Immature natural killer cell (primary cell): ENCODE measurements around the gene DTWD2. TPM values are rescaled to one million over a fixed set of nuclear protein-coding genes. Genes with fewer than 3 reads are reported as not detected.

Experiments used
- DNase-seq, 3 donors: peaks; one replicate each; pipeline ENCODE4 v3.0.0; 2022; ENCODE audit warnings: mixed read lengths in 1 of 3
- H3K27ac Mint-ChIP-seq, 6 donors: one replicate each; pipeline ENCODE4 v1.8.0; 2020; ENCODE audit warnings: mixed read lengths in 6 of 6, mild to moderate bottlenecking in 5 of 6, inconsistent platforms in 4 of 6, moderate library complexity in 3 of 6
- H3K27me3 Mint-ChIP-seq, 3 donors: one replicate each; pipeline ENCODE4 v1.8.0; 2020 to 2021; ENCODE audit warnings: low read depth in 3 of 3, mild to moderate bottlenecking in 3 of 3, mixed read lengths in 3 of 3, moderate library complexity in 3 of 3, inconsistent platforms in 1 of 3
- H3K36me3 Mint-ChIP-seq, 3 donors: one replicate each; pipeline ENCODE4 v1.8.0; 2020; ENCODE audit warnings: mixed read lengths in 3 of 3, inconsistent platforms in 2 of 3, mild to moderate bottlenecking in 2 of 3
- H3K4me1 Mint-ChIP-seq, 2 donors: one replicate each; pipeline ENCODE4 v1.8.0; 2020; ENCODE audit warnings: inconsistent platforms in 2 of 2, mild to moderate bottlenecking in 2 of 2, mixed read lengths in 2 of 2, moderate library complexity in 1 of 2
- H3K4me3 Mint-ChIP-seq, 5 donors: one replicate each; pipeline ENCODE4 v1.8.0; 2020; ENCODE audit warnings: mild to moderate bottlenecking in 5 of 5, mixed read lengths in 5 of 5, inconsistent platforms in 3 of 5, moderate library complexity in 3 of 5
- H3K9me3 Mint-ChIP-seq, 6 donors: one replicate each; pipeline ENCODE4 v1.8.0; 2020; ENCODE audit warnings: mild to moderate bottlenecking in 6 of 6, mixed read lengths in 6 of 6, inconsistent platforms in 4 of 6, moderate library complexity in 3 of 6
- polyA plus RNA-seq, 3 donors: library from polyadenylated mRNA; unstranded; fragments of 300-500 nt; fragmentation: Illumina TruSeq; gene quantifications; one replicate each; pipeline ENCODE4 v1.2.3, GENCODE V29; 2021

DTWD2 gene, protein sequence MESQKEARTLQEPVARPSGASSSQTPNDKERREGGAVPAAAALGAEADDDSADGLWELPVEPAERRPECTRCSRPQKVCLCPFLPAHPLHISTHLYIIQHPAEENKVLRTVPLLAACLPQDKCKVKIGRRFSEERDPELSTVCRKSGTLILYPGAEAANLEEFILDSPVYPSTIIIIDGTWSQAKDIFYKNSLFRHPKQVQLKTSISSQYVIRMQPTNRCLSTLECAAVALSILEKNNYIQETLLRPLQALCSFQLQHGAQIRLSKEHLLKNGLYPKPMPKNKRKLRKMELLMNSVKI
- polyA plus RNA-seq: 1 to 10 TPM; 2.0 to 4.2 (median 2.9) TPM

DNA sequence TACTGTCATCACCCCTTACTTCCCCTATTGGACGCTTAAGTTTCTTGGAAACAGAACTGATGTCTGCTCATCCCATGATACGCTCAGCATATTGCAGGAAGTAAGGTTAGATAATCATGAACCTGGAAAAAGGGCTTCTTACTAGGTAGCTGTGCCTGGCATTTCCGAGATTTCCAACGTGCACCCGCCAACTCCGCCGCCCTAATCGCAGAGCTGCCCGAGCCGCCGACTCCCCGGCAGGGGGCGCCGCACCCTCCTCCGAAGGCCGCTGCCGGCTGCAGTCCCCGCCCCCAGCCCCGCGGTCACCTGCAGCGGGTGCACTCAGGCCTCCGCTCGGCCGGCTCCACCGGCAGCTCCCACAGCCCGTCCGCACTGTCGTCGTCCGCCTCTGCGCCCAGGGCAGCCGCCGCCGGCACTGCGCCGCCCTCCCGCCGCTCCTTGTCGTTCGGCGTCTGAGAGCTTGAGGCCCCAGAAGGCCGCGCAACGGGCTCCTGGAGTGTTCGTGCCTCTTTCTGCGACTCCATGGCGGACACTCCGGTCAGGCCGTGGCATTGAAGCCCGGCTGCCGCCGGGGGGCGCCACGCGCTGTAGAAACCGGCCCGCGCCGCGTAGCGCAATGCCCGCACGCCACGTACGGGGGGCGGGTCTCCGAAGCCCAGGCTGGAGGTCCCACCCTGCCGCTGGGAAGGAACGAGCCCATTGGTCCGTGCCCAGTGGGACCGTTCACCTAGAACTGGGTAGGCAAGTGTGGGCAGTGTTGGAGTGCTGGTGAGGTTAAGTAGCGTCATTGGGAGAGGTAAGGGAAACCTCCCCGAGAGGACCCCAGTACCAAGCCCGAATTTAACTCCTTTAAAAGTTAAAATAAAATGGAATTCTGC, at the start of gene DTWD2:
Gene DTWD2 (minus strand): TSS at position 560 of the 878 bp plus-strand sequence. CDS start 36 bp downstream, at position 524.
- no peaks in the 10 kb centered on the region for H3K9me3 Mint-ChIP-seq
- H3K27ac Mint-ChIP-seq: peak within 1 kb of the TSS; percentile 49 to 87 (median 67)
- peak within 1 kb of the TSS; percentile 81 to 87 (median 82) for H3K4me3 Mint-ChIP-seq
- H3K4me1 Mint-ChIP-seq: peaks cover 15 to 23% of the 10 kb centered on the region in 2 donors
- peaks cover 0 to 2% (median 0%) of the 10 kb centered on the region in 3 donors for H3K27me3 Mint-ChIP-seq
- no peaks in the 10 kb centered on the region for H3K36me3 Mint-ChIP-seq
- DNase-seq: peak; percentile 95 to 97 (median 95)

DNA sequence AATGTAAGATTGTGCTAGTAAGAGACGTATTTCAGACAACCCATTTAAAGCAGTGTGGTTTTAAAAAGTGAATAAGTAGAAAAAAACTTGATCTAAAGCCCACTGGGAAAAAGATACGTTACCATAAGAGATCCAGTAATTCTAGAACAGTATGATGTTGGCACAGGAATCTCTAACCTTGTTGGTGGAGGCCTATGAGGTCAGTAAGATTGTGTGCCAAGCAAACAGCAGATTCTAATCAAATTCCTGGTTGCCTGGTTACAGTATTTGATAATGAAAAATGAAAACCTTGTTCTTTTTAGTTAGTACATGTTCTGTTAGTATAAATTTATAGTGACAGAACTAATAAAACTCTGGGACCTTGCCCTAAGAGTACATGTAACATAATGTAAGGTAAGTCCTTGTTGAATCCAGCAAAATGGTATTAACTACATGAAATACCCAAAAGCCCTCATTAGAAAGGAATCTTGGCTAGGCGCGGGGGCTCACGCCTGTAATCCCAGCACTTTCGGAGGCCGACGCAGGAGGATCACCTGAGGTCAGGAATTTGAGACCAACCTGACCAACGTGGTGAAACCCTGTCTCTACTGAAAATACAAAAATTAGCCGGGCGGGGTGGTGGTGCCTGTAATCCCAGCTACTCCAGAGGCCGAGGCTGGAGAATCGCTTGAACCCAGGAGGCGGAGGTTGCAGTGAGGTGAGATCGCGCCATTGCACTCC, 49.3 kb upstream of the DTWD2 start:
- H3K4me1 Mint-ChIP-seq: no peaks in the 10 kb centered on the region
- no peak for DNase-seq
- no peak overlapping the region for H3K4me3 Mint-ChIP-seq
- H3K27me3 Mint-ChIP-seq: peaks cover 0 to 3% (median 0%) of the 10 kb centered on the region in 3 donors
- no peaks in the 10 kb centered on the region for H3K36me3 Mint-ChIP-seq
- no peaks in the 10 kb centered on the region for H3K9me3 Mint-ChIP-seq
- H3K27ac Mint-ChIP-seq: no peak overlapping the region

DNA sequence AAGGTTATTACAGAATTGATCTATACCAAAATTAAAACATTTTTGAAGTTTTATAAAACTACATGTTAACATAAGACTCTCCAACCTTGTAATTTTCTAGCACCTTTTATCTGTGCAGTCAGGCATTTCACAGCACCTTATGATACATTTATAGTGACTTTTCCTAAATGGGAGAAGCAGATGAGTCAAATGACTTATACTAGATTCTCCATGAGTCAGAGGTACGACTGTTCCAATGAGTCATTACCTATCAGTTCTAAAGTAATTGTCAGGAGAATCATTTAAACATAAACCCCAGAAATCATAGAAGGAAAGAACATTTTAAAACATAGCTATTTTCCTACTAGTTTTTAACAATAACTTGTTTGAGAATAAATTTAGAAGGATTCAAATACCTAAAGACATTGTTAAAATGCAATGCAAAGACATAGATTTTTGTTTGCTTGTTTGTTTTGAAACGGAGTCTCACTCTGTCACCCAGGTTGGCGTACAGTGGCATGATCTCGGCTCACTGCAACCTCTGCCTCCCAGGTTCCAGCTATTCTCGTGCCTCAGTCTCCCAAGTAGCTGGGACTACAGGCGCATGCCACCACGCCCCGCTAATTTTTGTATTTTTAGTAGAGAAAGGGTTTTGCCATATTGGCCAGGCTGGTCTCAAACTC, 47.9 kb upstream of the DTWD2 start:
- Mint-ChIP-seq H3K4me3 (no peak overlapping the region), H3K36me3 (no peaks in the 10 kb centered on the region), H3K9me3 (no peaks in the 10 kb centered on the region), H3K27me3 (peaks cover 0 to 3% (median 0%) of the 10 kb centered on the region in 3 donors), H3K27ac (no peak overlapping the region), H3K4me1 (peaks cover 10 to 13% of the 10 kb centered on the region in 2 donors)
- DNase-seq: no peak

- no peak for DNase-seq
- H3K4me1 Mint-ChIP-seq: peaks cover 14 to 19% of the 10 kb centered on the region in 2 donors
- no peaks in the 10 kb centered on the region for H3K36me3 Mint-ChIP-seq
- H3K27ac Mint-ChIP-seq: no peak overlapping the region
- no peak overlapping the region for H3K4me3 Mint-ChIP-seq
- H3K9me3 Mint-ChIP-seq: no peaks in the 10 kb centered on the region
- peaks cover 0 to 4% (median 1%) of the 10 kb centered on the region in 3 donors for H3K27me3 Mint-ChIP-seq
Observed at GRCh38 chr5:119033135-119033534, 44.8 kb upstream of the DTWD2 start.

DNA sequence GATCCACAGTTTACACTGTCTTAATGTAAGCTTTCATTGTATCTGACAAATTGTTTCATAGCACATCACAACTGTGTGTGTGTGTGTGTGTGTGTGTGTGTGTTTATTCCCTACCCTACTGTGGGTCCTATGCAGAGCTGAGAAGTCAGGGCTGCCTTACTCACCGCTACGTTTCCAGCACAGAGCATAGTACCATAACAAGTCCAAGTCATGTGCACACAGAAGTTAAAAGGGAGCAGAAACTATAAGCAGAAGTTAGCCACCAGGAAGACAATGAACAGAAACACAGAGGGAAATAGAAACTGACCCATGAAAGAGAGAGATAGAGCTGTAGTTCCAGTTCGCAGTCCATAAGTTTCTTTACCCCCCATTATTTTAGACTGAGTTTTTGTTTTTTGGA, 44.3 kb upstream of the DTWD2 start:
- Mint-ChIP-seq H3K9me3 (no peaks in the 10 kb centered on the region), H3K4me1 (peaks cover 14 to 19% of the 10 kb centered on the region in 2 donors), H3K36me3 (no peaks in the 10 kb centered on the region), H3K4me3 (no peak overlapping the region), H3K27ac (no peak overlapping the region), H3K27me3 (peaks cover 0 to 4% (median 1%) of the 10 kb centered on the region in 3 donors)
- no peak for DNase-seq

GRCh38 chr5:119031905-119032304, 43.6 kb upstream of the DTWD2 start:
- Mint-ChIP-seq H3K9me3 (no peaks in the 10 kb centered on the region), H3K36me3 (no peaks in the 10 kb centered on the region), H3K4me1 (peaks cover 14 to 19% of the 10 kb centered on the region in 2 donors), H3K27ac (peak overlapping the region in 3 of 6 donors; percentile 0 to 57 (median 12)), H3K4me3 (peak overlapping the region in 3 of 5 donors; percentile 2 to 53 (median 5)), H3K27me3 (peaks cover 0 to 4% (median 1%) of the 10 kb centered on the region in 3 donors)
- DNase-seq: no peak

DNA sequence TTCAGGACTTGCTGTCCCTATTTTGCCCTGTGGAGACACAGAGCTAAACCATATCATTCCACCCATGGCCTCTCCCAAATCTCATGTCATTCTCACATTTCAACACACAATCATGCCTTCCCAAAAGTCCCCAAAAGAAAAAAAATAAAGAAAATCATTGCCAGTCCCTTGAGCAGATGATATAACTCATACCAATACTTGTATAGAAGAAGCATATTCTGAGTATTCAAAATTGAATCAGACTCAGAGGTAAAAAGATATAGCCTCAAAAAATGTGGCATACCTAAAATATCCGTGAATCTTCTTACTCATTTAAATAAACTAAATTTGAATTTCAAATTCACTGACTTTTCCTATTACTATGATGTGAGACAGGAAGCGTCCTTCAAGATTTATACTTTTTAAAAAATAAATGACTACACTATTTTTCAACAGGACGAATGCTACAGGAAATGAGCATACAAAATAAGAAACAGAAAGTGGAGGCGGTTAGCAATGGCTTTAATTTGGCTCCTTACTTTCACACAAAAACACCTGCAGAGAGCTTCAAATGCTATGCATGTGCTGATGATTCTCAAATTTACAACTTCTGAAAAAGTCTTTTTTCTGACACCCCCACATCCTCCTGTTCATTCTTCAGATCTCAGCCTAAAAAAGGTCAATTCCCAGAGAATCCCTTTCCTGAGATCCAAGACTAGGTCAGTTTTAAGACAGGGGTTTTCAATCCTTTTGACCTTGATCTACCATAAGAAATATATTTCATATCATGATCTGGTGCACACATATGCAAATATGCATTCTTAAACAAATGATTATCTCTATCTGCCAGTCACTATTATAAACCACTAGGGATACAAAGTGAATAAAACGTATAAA, 42.9 kb upstream of the DTWD2 start:
- no peak for DNase-seq
- H3K4me1 Mint-ChIP-seq: peaks cover 14 to 19% of the 10 kb centered on the region in 2 donors
- H3K9me3 Mint-ChIP-seq: no peaks in the 10 kb centered on the region
- peaks cover 0 to 4% (median 1%) of the 10 kb centered on the region in 3 donors for H3K27me3 Mint-ChIP-seq
- peak overlapping the region in 4 of 6 donors; percentile 1 to 36 (median 6) for H3K27ac Mint-ChIP-seq
- H3K4me3 Mint-ChIP-seq: peak overlapping the region in 3 of 5 donors; percentile 2 to 39 (median 5)
- no peaks in the 10 kb centered on the region for H3K36me3 Mint-ChIP-seq

DNA sequence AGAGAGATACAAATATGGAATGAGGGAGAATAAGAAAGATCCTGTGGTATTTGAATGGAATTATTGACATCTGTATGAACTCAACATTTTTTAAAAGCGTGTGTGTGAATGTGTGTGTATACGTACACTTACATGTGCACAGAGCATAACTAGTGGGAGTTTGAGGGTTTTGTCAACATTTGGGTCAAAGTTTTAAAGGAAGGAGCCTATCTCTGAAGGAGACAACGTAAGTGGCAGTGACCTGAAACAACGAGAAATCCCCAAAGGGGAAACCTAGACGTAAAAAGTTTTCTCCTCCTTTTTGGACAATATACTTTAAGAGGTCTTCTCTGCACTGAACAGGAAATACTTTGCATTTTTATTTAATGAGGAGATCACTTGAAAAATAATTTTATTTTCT, 40.2 kb upstream of the DTWD2 start:
- Mint-ChIP-seq H3K4me3 (no peak overlapping the region), H3K4me1 (peaks cover 14 to 19% of the 10 kb centered on the region in 2 donors), H3K27ac (no peak overlapping the region), H3K9me3 (peaks cover 0 to 5% (median 0%) of the 10 kb centered on the region in 6 donors), H3K27me3 (peaks cover 0 to 7% (median 6%) of the 10 kb centered on the region in 3 donors), H3K36me3 (no peaks in the 10 kb centered on the region)
- DNase-seq: no peak

GRCh38 chr5:119022773-119023172, 34.4 kb upstream of the DTWD2 start:
- H3K36me3 Mint-ChIP-seq: no peaks in the 10 kb centered on the region
- no peak overlapping the region for H3K27ac Mint-ChIP-seq
- no peaks in the 10 kb centered on the region for H3K4me1 Mint-ChIP-seq
- H3K27me3 Mint-ChIP-seq: peaks cover under 1 to 6% (median 2%) of the 10 kb centered on the region in 3 donors
- peaks cover 0 to 5% (median 0%) of the 10 kb centered on the region in 6 donors for H3K9me3 Mint-ChIP-seq
- DNase-seq: no peak
- no peak overlapping the region for H3K4me3 Mint-ChIP-seq

DNA sequence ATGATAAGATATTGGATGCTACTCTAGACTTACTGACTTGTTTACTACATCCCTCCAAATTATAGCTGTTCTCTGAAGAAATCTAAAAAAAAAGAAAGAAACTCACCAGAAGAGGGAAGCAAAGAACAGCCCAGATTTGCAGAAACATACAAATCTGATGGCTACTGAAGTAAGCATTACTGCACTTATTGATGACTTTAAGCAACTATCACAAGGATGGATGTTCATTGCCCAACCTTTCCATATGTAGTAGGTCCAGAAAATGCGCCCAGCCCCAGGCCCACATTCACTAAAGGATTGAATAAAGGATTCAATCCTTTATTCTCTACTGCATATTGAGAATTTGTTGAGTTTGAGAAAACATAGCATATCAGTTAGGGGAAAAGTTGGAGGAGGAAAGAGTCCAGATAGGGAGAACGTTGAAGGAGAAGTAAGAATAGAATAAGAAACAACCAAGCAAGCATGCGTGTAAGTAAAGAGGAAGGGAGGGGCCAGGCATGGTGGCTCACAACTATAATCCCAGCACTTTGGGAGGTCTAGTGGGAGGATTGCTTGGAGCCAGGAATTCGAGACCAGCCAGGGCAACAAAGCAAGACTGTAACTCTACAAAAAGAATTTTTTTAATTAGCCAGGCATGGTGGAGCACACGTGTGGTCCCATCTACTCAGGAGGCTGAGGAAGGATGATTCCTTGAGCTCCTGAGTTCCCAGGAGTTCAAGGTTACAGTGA, 33.8 kb upstream of the DTWD2 start:
- peak in 2 of 3 donors; percentile 7 to 20 for DNase-seq
- Mint-ChIP-seq H3K4me3 (no peak overlapping the region), H3K27me3 (peaks cover 2 to 6% (median 6%) of the 10 kb centered on the region in 3 donors), H3K4me1 (no peaks in the 10 kb centered on the region), H3K36me3 (no peaks in the 10 kb centered on the region), H3K9me3 (peaks cover 0 to 5% (median 0%) of the 10 kb centered on the region in 6 donors), H3K27ac (no peak overlapping the region)

DNA sequence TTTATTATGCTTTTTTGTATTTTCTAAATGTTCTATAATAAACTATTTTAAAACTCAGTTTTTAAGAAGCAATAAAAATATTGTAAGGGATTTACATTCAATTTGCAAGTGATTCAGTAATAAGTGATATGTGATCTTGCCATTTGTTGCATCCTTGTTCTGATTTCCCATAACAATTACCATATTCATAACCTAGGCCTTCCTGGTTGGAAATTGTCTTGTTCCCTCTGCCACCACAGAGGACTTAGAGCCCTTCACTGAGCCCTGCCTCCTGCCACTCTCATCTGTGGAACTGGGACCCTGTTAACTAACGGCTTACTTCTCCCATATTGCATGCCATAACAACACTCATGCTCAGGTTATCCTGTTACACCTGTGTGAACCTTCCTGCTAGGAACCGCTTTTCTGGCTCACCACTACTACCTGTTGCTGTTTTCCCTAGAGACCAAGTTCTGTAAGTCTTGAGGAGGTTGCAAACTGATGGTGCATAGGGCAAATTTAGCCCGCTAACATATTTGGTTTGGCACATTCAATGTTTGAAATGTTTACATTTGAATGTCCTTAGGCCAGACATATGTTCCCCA, 32.9 kb upstream of the DTWD2 start:
- Mint-ChIP-seq H3K4me3 (no peak overlapping the region), H3K4me1 (no peaks in the 10 kb centered on the region), H3K9me3 (peaks cover 0 to 5% (median 0%) of the 10 kb centered on the region in 6 donors), H3K27me3 (peaks cover 2 to 6% (median 6%) of the 10 kb centered on the region in 3 donors), H3K27ac (no peak overlapping the region), H3K36me3 (no peaks in the 10 kb centered on the region)
- no peak for DNase-seq
